NCI-H146 treated with DMSO at 0.1 percent for 48 hours (cell line): ENCODE results near the gene FCRL4.

Source experiments
- DNase-seq: peaks from one replicate; lab custom pipeline; 2025; ENCODE audit not compliant: unreplicated experiment; lab: John Stamatoyannopoulos, UW

FCRL4 gene

DNA sequence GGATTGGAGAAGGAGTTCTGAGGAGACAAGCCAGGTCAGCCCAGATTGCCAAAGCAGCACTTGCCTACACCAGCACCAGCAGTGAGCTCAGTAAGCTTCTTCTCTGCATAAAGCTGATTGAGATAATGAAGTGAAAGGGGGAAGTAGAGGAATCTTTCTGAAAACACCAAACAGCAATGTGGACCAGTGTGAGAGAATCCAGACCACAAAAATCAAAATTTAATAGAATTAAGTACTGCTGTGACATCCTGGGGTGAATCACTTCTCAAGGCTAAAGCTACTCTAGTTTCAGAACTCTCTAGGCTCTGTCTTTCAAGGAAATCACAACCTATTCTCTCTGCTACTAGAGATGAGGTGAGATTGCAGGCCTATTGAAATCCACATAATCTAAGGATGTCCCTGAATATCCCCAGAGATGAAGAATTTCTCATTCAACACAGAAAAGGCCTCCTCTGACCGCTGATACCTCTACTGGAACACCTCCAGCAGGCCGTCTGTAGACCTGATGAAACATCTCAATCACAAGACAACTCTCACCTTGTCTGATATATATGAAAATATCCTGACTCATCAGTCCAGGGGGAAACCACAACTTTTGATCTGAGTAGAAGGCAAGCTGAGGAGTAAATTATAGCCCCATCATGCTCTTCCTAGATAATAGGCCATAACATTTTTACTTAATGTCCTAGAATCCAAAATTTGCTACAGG, at the start of gene FCRL4:
Gene FCRL4, minus strand, starts transcription at position 127 of the 709 bp plus-strand sequence. CDS start 141 bp downstream, outside the sequence.
- DNase-seq: no peak

DNA sequence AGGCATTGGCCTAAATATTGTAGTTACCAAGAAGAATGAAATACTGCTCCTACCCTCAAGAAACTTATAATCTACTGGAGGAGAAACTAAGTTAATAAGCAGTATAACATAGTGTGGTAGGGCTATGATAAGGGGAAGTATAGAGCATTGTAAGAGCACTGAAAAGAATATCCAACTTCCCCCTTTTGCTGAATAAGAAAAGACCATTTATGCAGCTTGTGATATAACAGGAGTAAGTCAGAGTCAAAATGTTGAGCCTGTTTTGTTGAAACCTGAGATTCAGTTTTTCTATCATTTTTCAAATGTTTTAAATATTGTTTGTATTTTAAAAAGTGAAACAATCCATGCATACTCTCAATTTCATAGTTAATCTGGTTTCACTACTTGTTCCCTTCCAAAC, 48.3 kb upstream of the FCRL4 start:
- no peak for DNase-seq

DNA sequence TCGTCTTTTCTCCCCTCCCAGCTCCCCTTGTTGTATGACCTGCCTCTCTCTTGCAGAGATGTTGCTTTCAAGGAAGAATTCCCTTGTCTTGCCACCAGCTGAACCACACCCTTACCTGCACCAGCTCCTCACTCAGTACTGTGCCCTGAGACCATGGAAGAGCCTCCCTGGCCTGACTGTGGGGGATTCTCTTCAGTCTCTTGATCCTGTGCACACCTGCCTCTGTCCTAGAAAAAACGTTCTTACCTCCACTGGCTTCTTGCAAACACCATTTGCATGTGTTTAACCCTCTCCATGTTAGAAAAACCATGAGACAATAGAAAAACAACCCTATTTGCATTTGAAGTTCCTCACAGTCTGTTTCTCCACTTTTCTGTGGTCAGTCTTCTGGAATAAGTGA, 43.3 kb upstream of the FCRL4 start:
- no peak for DNase-seq

DNA sequence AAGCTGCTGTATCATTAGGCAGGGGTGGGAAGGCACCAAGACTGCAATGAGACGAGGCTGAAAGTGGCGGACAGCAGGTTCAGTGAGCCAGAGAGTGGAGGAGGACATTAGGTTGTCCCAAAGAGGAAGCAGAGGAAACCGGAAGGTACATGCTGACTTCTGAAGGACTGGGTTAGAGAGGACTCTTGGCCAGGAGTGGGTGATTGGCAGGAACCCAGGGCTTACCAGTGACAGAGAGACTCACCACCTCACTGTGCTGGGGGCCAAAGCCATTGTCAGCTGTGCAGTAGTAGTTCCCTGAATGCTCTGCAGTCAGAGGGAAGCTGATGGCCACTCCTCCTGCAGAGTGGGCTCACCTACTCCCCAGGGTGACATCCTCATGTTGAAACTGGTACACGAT, 41.9 kb upstream of the FCRL4 start:
- no peak for DNase-seq

DNA sequence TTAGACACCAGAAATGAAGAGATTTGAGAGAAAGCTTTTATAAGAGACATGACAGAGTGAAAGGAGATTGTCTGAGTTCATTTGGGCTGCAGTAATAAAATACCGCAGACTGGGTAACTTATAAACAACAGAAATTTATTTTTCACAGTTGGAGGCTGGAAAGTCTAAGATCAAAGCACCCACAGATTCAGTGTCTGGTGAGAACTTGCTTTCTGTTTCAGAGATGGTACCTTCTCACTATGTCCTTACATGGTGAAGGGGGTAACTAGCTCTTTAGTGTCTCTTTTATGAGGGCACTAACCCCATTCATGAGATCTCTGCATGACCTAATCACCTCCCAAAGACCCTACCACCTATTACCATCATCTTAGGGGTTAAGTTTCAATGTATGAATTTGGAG, 30.9 kb upstream of the FCRL4 start:
- DNase-seq: no peak

DNA sequence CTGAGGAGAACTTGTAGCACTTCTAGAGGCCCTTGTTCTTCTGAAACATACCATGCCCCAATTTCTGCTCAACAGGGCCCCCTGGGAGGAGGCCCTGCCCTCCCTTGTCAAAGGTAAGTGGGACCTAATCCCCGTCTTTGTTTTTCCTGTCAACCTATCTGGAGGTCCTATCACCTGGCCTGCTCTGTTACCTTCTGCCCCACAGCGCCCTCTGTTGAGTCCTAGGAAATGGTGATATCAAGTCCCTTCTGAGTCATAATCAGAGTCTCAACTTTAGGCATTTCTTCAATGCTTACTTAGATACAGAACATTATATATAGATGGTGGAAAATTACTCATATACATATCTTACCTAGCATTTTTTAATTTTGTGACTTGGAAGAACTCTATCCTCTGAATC, 28.2 kb upstream of the FCRL4 start:
- DNase-seq: no peak

DNA sequence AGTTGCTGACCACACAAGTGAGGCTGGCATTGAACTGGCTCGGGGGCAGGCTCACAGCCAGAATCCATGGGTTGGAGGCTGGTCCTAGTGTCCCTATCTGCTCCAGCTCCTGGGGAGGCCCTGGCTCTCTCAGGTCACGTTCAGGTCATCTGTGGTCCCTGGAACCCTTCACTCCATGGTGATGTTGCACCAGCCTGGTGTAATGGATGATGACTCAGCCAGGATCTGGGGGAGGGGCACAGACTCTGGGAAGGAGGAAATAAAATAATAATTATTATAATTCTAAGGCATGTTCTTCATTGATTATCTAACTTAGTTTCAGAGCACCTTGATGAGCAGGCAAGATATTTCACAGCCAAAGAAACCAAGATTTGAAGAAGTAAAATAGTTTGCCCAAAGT, 26.6 kb upstream of the FCRL4 start:
- DNase-seq: no peak

DNA sequence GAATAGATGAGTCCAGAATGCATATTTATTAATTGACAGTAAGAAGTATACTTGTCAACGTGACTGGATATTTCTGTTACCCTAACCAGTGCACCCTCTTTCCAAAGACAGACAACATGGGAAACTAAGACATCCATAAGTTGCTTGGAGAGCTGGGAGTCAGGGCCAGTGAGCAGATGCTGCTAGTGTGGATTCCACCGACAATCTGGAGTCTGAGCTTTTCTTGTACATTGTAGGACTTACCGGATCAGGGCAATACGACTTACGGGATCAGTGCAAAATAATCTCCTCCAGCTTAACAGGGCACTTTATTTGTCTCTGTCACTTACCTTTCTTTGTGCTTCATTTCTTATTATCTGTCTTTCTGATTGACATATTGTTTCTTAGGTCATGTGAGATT, 24.6 kb upstream of the FCRL4 start:
- no peak for DNase-seq

DNA sequence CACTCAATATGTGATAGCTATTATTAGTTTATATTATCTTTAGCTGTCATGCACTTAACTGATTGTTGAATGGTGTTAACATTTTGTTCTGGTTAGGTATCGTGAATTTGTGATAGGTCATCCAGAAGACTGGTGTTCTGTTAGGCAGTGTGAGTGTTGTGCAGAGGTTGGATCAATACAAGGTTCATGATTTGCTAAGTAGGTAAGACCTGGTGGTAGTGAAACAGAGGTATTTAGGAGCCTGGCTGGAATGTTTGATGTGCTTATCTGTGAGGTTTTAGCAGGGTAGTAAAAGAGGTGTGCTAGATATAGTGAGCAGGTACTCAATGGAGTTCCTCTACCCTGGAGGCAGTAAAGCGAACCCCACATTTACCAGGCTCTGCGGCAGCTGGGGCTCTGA, 20.3 kb upstream of the FCRL4 start:
- DNase-seq: no peak

DNA sequence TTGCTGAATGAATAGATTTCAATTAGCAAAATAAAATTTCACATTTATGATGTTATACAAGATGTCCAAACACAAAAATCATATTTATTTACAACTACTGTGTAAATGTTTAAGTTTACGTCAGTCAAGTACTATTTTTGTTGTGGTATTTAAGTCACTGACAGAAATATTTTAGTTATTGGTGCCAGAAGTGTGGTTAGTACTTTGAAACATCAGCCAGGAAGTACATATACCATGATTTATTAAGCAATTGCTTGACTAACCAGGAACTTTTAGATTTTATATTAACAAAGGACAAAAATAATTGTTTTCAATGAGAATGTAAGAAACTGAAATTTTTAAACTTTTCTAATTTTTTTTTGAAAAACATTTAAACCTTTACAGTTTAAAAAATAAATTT, 2.4 kb upstream of the FCRL4 start:
- DNase-seq: no peak

DNA sequence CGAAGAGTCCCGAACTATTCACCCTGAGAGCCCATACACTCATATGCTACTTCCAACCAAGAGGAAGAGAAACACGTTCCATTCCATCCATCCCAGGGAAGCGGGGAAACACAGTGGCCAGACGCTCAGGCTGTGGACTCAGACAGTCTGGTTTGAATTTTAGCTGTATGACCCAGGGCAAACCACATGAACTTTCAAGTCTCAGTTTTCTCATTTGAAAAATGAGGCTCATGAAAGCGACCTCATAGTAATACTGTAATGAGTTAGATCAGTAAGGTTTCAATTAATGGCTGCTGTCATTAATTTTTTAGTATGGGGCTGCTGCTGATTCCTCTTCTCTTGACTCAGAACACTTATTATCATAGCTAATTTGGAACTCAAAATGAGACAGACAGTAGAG, 1.5 kb downstream of the FCRL4 start:
- DNase-seq: no peak

DNA sequence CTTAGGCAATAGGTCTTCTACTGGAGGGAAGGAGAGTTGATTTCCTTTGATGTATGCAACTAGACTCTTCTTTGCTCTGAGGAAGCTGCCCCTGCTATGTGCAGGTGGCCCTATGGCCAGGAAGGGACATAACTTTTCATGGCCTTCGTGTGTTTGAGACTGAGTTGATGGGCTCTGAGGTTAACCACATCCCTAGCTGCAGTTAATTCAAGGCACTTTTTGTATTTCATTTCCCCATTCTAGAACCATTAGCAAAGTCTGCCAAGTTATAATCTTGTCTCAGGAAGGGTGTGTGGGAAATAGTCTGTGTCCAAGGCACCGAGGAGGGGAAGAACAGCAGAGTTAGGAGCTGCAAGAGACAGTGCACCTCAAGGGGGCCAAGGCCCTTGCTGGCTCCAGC, 2.5 kb downstream of the FCRL4 start:
- DNase-seq: no peak

DNA sequence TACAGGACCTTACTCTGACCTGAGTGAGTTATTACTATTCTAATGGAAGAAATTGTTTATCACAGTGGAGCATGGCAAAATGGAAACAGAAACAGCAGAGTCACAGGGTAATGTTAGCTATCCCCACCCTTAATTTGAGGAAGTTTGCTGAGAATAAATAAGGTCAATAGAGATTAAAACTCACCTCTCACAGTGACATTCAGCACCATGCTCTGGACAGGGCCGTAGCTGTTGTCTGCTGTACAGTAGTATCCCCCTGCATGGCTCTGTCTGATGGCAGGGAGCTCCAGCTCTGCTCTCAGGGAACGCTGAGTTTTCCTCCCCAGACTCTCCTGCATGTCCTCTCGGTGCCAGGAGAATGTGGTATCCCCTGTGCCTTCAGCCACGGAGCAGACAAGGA, 11.9 kb downstream of the FCRL4 start:
- no peak for DNase-seq

DNA sequence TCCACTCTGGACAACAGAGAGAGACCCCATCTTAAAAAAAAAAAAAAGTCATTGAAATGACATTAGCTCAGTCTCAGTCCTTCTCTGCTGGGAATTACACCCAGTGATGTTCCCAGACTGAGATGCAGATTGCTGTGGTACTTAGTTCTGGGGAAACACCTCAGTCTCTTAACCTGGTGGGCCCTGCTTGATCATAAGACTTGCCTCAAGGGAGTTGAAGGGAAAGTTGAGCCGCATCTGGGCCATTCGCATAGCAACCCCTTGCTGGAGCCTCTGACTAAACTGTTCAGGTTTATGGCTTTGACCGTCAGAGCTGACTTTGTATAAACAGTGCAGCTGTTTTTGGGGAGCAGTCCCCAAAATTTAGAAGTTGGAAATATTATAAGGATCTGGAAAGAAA, 13.4 kb downstream of the FCRL4 start:
- no peak for DNase-seq

DNA sequence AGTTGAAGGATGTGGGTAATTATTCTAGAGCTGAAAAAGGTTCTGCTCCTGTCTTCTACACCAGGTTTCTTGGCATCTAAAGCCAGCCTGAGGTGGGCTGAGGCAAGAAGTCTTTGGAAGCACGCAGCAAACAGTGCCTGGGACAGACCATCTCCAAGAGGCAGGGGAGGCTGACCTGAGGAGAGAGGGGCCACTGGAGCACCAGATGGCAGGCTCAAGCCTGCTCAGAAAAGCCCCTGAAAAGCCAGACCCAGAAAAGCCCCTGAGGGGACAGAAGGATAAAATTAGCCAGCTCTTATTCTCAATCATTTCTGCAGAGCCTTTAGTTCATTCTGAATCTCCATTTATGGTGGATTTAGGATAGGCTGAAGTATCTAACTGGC, 17.1 kb downstream of the FCRL4 start:
- no peak for DNase-seq

DNA sequence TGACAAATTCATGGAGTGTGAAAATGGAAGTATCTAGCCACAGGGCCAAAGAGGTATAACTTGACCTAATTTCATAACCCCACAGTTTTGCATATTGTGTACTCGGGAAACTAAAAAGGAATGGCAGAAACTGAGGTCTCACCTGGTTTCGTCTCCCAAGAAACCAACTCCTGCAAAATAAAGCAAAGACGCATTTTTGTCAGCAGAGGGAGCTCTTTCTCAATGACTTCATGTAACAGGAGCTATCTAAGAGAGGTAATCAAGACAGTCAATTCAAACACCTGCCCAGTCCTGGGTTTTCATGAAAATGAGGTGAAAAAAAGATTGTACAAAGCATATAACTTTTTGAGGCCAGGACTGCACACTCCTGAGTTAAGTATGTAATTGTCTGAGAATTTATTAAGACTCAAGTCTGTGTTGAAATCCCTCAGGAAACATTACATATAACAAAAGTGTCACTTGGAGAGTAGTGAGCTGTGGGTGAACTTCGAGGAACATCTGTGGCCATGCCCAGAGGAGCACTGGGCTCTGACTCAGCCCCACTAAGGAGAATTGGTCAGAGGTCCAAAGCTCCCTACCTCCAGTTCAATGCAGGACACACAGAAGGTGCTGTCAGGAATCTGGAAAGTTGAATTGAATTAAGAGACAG, 17.6 kb downstream of the FCRL4 start:
- DNase-seq: peak; percentile 16

DNA sequence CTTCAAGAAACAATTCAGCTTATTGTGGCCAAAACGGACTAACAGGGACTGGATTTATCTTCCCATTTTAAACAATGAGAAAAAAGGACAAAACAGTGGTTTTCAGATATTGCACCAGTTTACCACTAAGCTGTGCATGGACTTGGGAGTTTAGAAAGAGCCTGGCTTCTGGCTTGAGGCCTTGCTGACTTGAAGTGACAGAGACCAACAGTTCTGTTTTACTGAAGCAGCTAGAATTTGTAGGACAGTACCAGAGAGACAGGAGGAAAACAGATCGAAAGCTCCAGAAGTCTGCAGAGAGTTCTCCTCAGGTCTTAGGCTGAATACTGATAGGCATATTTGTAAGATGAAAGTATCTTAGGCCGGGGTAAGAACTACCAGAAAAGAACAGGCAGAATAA, 20.5 kb downstream of the FCRL4 start:
- no peak for DNase-seq

DNA sequence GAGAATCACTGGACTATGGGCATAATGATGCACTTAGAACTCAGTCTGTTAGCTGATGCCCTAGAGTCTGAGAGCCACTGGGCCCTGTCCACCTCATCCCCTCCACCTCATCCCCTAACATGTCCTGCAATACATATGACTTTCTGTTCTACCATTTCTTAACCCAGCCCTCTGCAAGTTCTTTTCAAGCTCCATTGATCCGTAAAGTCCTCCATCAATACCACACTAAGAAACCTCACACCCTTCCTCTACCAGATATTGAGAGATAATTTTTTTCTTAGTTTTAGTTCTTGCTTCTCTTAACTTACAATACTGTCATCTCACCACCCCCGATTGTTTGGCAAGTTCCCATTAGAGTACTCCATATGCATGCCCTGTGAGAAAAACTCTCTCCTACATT, 22.1 kb downstream of the FCRL4 start:
- DNase-seq: no peak

DNA sequence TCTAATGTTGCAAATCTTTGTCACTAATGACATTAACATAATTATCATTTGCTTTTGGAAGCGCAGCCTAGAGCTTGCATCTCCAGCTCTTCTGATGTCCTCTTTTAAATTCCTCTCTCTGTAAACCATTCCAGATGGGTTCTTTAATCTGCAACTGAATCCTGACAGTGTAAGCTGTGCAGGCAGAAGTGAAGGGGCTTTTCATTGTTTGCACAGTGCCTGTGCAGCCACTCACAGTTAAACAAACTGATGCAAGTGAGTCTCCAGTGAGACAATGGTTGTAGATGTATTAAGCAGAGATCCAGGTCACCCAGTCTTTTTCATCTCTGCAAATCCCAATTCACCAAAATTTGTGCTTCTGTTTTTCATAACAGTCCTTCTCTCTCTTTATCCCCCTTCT, 23.0 kb downstream of the FCRL4 start:
- DNase-seq: no peak

DNA sequence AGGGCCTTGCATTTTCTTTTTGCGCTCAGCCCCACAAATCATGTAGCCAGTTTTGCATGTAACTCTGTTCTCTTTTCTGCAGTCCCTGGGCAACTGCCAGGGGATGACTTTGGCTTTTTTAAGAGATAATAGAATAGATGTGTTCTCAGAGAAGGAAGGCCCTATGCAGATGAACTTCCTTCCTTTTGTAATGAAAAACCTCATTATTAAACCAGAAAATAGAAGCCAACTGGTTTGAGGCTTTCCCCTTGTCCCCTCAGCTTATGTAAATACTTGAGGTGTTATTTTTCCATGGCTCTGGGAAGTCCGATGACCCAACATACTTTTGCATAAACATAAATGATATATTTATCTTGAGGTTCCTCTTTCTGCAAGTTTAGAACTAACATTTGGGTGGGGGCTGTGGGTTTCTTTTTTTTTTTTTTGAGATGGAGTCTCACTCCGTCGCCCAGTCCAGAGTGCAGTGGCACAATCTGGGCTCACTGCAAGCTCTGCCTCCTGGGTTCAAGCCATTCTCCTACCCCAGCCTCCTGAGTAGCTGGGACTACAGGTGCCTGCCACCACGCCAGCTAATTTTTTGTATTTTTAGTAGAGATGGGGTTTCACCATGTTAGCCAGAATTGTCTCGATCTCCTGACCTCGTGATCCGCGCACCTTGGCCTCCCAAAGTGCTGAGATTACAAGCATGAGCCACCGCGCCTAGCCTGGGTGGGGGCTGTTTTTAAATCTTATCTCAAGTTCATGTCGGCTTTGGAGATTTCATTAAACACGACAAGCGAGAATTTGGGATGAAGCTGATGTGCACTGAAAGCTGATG, 31.2 kb downstream of the FCRL4 start:
- DNase-seq: no peak

DNA sequence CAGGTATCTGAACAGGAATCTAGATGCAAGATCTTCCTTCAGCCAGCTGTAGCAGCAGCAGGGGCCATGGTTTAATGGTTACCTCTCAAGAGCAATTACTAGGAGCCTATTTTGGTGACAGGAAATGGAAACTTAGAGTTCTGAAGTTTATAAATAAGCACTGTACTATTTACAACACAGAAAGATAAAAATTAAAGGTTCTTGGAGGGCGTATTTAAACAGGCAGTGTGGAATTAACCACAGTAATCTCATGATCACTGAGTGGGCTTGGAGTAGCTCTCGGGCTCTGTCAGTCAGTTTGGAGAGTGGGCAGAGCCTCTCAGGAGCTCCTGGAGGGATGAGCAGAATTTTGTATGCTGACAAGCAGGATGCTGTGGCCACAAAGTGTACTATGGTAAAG, 35.4 kb downstream of the FCRL4 start:
- DNase-seq: no peak

DNA sequence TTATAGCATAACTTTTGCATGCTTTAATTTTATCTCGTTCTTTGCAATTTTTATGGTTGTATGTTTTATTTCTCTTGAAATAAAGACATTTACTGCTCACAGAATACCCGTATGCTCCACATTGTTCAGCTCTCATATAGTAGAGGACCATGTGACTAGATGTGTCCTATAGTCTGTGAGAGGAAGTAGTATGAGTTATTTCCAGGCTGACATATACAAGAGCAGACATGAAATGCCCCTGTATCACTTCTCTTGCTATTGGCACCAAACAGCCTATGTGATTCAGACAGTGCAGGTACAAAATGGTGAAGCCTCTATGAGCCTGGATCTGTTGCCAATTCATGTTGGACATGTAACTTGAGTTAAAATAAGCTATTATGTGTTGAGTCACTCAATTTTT, 39.8 kb downstream of the FCRL4 start:
- no peak for DNase-seq
